ENCODE data around the gene SPEN.

GRCh38 chr1:15988856-15989736 lies 141.6 kb downstream of the SPEN start:
- no peak for TF ChIP-seq EZH2phosphoT487 (IDR thresholded peaks at IDR 0.05; ENCODE audit: borderline replicate concordance)
- TF ChIP-seq CTCF (conservative IDR thresholded peaks at IDR 0.05; ENCODE audit: low read length): no peak
